Mucosa of descending colon (tissue), 3 donors: ENCODE measurements around the gene TNRC6B. TPM values are rescaled to one million over a fixed set of nuclear protein-coding genes. Genes with fewer than 3 reads are reported as not detected.
A peak's percentile ranks its signal among the peaks of the same experiment; 100 is the strongest.

ENCODE experiments used
- ATAC-seq: fragments of 200-7000 bp; cut with Tn5 transposase; one replicate; pipeline ENCODE4 v1.9.1; 2020; ENCODE audit warnings: mild to moderate bottlenecking, moderate library complexity
- DNase-seq, 3 donors: peaks; one replicate each; pipeline ENCODE4 v3.0.0-alpha.2; 2020
- H3K36me3 ChIP-seq: fragments of 200-600 bp; one replicate; pipeline ENCODE4 v1.8.0; 2021; ENCODE audit warnings: low read depth, mild to moderate bottlenecking
- H3K4me1 ChIP-seq: fragments of 200-600 bp; one replicate; pipeline ENCODE4 v1.8.0; 2021; ENCODE audit warnings: low read depth, mild to moderate bottlenecking
- H3K4me3 ChIP-seq: fragments of 200-600 bp; one replicate; pipeline ENCODE4 v1.8.0; 2021; ENCODE audit warnings: mild to moderate bottlenecking
- H3K9me3 ChIP-seq: fragments of 200-600 bp; one replicate; pipeline ENCODE4 v1.8.0; 2021; ENCODE audit warnings: mild to moderate bottlenecking
- intact Hi-C, 2 donors: fragments of 100-400 bp; cut with DNase I in 1 of 2; cut with micrococcal nuclease in 1 of 2; formaldehyde crosslinking; loops; one replicate each; pipeline versions ENCODE4 v1.11.0 to v1.11.1; 2022; cut with DNase I, micrococcal nuclease
- total RNA-seq, 3 donors: library from RNA; stranded (reverse); fragmentation: NEBNext Ultra II Directional in 2 of 3; extraction: Animal tissue kit (Norgen Biotek cat#: 25700) in 2 of 3; gene quantifications; one replicate each; pipeline versions ENCODE4 v1.2.1 to v1.2.4, GENCODE V29; 2021 to 2023
- TF ChIP-seq, protein P1 (sequence below): fragments of 200-600 bp; IDR thresholded peaks from one replicate; pipeline ENCODE4 v1.8.0; 2022; ENCODE audit warnings: antibody characterized with exemption, mild to moderate bottlenecking
- donor health status: DM: no; HTN: no; CAD: no; lungs with moderate emphysema.
- donor health status: DM: no; HTN: no; CAD: no.
- donor health status: DM: no; HTN: yes; CAD: no.

Gene TNRC6B
- total RNA-seq, 3 donors from 2014 or later = 58.6 to 72.9 (median 58.9) TPM

DNA sequence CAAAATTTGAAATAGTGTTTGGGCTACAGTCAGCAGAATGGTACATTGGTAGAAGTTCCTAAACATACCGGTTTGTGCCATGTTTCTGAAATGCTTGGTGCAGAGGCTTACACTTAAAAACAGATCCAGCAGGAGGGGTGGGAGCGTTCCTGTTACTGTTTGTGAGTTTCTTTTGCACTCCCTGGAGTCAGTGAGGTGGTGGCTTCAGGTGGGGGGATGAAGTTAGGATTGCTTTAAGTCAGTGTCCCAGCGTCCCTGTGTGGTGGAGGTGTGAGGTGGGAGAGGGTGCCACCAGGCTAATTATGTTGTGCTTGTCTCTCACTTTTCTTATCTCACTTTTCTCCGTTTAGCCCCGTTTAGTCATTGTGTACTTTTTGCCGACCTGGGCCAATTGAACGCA is 9.7 kb downstream of the TNRC6B start:
- Histone ChIP-seq H3K9me3 (no peaks in the 10 kb centered on the region), H3K4me3 (no peak overlapping the region), H3K4me1 (peaks cover 19% of the 10 kb centered on the region), H3K36me3 (no peaks in the 10 kb centered on the region)
- DNase-seq (no peak), ATAC-seq (no peak)
- intact Hi-C loops = no loop called here
- TF ChIP-seq, protein P1, sequence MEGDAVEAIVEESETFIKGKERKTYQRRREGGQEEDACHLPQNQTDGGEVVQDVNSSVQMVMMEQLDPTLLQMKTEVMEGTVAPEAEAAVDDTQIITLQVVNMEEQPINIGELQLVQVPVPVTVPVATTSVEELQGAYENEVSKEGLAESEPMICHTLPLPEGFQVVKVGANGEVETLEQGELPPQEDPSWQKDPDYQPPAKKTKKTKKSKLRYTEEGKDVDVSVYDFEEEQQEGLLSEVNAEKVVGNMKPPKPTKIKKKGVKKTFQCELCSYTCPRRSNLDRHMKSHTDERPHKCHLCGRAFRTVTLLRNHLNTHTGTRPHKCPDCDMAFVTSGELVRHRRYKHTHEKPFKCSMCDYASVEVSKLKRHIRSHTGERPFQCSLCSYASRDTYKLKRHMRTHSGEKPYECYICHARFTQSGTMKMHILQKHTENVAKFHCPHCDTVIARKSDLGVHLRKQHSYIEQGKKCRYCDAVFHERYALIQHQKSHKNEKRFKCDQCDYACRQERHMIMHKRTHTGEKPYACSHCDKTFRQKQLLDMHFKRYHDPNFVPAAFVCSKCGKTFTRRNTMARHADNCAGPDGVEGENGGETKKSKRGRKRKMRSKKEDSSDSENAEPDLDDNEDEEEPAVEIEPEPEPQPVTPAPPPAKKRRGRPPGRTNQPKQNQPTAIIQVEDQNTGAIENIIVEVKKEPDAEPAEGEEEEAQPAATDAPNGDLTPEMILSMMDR = no peak

DNA sequence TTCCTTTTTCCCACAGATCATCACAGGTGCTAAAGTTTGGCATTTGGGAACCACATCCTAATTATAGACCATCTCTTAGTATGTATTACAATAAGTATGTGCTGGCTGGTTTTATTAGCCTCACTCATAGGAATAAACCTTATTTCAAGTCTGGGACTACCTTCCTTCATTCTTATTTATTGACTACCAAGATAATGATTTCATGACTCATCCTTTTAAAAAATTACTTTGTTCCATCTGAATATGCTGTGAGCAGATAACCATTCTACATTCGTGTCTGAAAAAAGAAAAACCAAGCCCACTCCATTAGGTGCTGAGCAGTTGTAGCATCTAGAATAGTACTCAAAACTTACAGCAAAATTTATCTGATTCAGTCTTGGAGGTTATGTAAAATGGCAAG is 12.3 kb downstream of the TNRC6B start:
- intact Hi-C loops = no loop called here
- ATAC-seq (no peak), DNase-seq (no peak)

DNA sequence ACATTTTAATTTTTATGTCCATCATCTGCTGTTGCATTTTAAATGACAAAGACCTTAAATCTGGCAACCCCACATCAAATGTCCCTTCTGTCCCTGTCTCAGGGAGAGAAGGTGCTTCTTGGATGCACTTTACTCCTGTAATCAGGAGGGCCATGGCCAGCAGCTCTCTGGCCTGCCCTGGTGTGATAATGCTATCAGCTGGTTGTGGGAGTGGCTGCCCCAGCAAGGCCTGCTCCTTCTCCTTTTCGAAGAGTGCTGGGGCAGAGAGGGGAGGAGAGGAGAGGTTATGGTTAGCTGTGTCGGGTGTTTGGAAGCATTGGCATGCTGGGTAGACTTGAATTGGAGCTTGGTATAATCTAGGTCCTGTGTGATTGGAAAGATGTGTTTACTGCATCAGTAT is 12.8 kb downstream of the TNRC6B start:
- Histone ChIP-seq H3K9me3 (no peaks in the 10 kb centered on the region), H3K36me3 (no peaks in the 10 kb centered on the region), H3K4me3 (no peak overlapping the region), H3K4me1 (peaks cover 4% of the 10 kb centered on the region)
- intact Hi-C loops = no loop called here
- peak; percentile 40 for ATAC-seq
- DNase-seq = no peak
- TF ChIP-seq, protein P1 = no peak

More for the DNA sequence above, 12.3 kb downstream of the TNRC6B start:
- H3K4me3 ChIP-seq = no peak overlapping the region
- peaks cover 4% of the 10 kb centered on the region for H3K4me1 ChIP-seq
- H3K9me3 ChIP-seq = no peaks in the 10 kb centered on the region
- TF ChIP-seq, protein P1 = no peak
- no peaks in the 10 kb centered on the region for H3K36me3 ChIP-seq

DNA sequence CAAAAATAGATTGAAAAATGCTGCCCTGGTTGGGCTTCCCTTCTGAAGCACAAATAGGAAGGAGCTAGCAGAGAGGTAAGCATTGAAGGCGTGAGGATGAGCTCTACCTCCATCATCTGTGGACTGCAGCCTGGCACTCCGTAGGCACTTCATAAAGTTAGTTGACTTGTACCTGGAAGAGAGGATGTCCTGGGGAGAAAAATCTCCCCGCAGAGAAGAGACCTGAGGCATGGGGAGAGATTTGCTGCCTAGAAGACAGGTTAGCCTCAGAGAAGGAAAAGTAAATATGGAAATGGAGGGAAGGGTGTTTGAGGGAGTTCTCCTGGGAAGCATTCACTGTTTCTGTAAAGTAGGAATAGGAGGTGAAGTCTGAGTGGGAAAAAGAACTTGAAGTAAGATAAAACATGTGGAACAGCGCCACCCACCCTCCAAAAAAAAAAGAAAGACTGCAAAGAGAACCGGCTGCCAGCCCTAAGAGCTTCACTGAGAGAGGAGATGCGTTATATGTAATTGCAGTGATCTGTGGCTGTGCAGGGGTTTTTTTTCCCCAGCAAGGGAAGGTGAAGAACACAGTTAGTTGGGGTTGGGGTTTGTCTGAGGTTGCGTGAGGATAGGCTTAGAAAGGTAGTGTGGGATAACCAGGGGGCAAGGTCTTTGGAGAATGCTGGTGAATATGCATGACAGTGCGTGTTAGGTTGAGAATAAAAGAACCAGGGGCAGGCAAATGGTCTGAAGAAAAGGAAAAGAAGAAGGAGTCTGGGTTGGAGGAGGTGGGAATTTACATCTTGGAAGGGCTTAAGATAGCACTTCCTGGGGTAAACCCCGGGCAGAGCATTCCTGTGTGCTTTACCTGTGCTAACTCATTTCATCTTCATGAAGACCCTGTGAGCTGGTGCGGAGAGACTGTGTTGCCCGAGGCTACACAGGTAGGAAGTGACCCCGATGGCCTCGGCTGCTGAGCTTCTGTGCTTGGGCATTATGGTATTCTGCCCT is 16.0 kb downstream of the TNRC6B start:
- TF ChIP-seq, protein P1 = no peak
- Histone ChIP-seq H3K4me1 (peaks cover 9% of the 10 kb centered on the region), H3K36me3 (no peaks in the 10 kb centered on the region), H3K9me3 (no peaks in the 10 kb centered on the region), H3K4me3 (no peak overlapping the region)
- intact Hi-C loops = no loop called here
- no peak for DNase-seq
- peak; percentile 29 for ATAC-seq

DNA sequence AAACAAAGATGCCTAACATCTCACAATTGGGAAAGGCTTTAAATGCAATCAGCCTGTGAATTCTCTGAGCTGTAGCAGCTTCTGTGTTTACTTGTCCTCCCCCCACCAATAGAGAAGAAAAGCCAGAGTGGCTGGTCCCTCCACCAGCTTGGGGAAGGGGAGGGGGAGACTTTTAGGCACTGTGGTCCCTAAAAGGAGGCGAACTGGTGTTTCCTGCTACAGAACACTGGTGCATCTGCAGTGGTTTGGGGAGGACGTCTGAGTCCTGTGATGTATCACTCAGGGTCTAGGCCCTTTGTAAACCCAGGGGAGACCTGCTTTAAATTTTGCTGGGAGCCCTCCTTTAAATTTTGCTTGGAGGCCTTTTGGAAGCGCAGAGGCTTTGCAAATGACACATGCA is 16.9 kb downstream of the TNRC6B start:
- H3K36me3 ChIP-seq = no peaks in the 10 kb centered on the region
- TF ChIP-seq, protein P1 = no peak
- H3K4me1 ChIP-seq = peaks cover 9% of the 10 kb centered on the region
- no peak for DNase-seq
- intact Hi-C loops = no loop called here
- H3K4me3 ChIP-seq = no peak overlapping the region
- no peak for ATAC-seq
- no peaks in the 10 kb centered on the region for H3K9me3 ChIP-seq
